GM18858 (cell line): ENCODE results near the gene PLD4.
"Not testable (repeated sequence)": the region's sequence is repeated elsewhere in the genome, so short reads cannot be mapped to it uniquely, and the experiment has no call there.

Source experiments
- ATAC-seq: cut with Tn5 transposase; IDR thresholded peaks from one replicate; pipeline ENCODE4 v1.9.1; 2021; ENCODE audit not compliant: unreplicated experiment

Gene PLD4

DNA sequence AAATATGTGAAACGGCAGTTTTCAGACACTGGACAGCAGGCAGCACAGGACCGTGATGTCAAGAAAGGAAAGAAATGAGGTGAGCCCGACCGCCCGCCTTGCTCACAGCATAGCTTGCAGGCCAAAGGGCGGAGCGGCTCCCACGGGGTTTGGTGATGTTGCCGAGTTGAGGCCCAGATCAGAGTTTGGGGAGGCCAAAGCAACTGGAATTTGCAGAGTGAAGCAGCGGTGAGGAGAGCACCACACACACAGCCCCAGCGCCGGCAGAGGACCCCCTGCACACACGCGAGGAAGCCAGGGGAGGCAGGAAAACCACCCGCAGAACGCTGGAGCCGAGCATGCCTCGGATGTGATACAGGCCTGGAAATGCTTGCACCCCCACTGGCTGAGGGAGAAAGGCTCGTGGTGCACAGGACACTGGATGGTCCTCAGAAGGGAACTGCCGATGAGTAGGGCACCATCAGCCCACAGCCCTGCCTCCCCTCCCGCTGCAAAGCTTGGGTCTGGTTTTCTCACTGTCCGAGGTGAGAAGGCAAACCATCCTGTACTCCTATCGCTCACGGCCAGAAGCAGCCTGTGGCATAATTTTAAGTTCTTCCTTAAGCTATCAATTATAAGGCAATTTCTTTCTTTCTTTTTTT, 25.7 kb upstream of the PLD4 start:
- ATAC-seq: no peak

- ATAC-seq: no peak
These were observed 24.9 kb upstream of the PLD4 start for GRCh38 chr14:104899781-104900180.

- ATAC-seq: no peak
These were observed 23.8 kb upstream of the PLD4 start for GRCh38 chr14:104900639-104901512.

DNA sequence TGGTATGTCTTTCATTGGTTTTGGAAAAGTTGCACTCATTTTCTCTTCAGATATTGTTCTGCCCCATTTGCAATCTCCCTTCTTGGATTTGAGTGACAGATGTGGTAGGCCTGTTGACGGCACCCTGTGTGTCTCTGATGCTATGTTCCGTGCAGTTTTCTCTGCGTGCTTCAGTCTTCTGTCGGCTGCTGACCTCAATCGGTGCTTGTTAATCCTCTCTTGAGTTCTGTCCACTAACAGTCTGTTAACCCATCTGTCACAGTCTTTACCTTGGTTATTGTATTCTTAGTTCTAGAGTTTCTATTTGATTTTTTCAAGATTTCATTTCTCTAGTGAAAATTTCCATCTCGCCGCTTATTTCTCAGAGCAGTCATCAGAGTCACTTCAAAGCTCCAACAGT, 20.7 kb upstream of the PLD4 start:
- no peak for ATAC-seq

DNA sequence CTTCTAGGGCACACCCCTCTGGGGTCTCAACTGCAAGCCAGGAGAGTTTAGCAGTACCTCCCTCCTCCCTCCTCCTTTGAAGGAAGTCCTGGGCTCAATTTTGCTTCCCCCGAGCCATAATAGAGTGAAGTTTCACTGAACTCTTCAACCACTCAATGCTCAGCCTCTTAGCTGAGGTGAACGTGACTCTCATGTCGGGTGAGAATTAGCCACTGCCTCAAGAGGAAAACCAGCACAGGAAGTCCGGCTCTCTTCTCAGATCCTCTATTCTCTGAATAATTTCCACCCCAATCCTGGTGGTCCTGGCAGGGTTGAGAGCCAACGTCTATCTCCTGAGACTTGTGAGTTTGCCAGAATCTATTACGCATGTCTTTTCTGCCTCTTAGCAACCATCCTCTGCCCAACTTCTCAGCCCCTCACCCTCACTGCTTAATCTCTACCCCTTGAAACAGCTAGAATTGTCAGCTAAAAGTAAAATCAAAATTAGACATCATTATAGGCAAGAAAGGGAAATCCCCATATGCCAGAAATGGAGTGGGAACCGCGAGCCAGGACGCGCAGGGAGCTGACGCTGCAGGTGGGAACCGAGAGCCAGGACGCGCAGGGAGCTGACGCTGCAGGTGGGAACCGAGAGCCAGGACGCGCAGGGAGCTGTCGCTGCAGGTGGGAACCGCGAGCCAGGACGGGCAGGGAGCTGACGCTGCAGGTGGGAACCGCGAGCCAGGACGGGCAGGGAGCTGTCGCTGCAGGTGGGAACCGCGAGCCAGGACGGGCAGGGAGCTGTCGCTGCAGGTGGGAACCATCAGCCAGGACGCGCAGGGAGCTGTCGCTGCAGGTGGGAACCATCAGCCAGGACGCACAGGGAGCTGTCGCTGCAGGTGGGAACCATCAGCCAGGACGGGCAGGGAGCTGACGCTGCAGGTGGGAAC, 19.8 kb upstream of the PLD4 start:
- not testable (repeated sequence) for ATAC-seq

DNA sequence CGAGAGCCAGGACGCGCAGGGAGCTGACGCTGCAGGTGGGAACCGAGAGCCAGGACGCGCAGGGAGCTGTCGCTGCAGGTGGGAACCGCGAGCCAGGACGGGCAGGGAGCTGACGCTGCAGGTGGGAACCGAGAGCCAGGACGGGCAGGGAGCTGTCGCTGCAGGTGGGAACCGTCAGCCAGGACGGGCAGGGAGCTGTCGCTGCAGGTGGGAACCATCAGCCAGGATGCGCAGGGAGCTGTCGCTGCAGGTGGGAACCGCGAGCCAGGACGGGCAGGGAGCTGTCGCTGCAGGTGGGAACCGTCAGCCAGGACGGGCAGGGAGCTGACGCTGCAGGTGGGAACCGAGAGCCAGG, 19.1 kb upstream of the PLD4 start:
- not testable (repeated sequence) for ATAC-seq

DNA sequence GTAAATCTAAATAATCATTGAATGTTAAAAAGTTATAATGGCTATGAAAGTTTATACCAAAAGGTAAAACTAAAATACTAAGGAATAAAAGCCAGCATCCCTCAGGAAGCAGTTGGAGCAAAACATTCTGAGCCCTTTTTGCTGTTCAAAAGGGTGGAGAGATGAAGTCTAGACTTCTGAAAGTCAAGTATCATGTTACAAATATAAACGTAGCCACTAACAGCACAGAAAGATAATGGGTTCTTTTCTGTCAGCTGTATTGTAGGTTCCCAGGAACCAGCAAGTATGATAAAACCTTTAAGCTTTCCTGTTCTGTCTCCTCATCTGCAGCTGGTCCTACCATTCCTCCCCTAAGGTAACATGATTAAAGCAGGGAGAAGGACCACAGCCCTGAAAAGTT, 16.4 kb upstream of the PLD4 start:
- no peak for ATAC-seq

GRCh38 chr14:104912053-104912452, 12.6 kb upstream of the PLD4 start:
- ATAC-seq: no peak

DNA sequence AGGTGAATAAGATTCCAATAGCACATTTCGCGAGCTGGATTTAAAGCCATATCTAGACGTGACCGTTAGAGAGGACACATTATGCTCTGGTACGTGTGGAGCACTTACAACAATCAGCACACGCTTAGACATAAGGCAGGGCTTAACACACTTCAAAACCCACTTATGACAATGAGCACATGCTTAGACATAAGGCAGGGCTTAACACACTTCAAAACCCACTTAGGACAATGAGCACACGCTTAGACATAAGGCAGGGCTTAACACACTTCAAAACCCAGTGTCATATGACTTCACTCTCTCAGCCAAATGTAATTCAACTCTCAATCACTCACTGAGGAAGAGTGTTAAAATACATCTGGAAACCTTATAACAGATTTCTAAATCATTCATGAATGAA, 11.2 kb upstream of the PLD4 start:
- ATAC-seq: no peak

- no peak for ATAC-seq
These were observed 7.6 kb upstream of the PLD4 start for GRCh38 chr14:104917116-104917515.

GRCh38 chr14:104917993-104918392, 6.7 kb upstream of the PLD4 start:
- no peak for ATAC-seq

GRCh38 chr14:104919152-104919992, 5.3 kb upstream of the PLD4 start:
- not testable (repeated sequence) for ATAC-seq

DNA sequence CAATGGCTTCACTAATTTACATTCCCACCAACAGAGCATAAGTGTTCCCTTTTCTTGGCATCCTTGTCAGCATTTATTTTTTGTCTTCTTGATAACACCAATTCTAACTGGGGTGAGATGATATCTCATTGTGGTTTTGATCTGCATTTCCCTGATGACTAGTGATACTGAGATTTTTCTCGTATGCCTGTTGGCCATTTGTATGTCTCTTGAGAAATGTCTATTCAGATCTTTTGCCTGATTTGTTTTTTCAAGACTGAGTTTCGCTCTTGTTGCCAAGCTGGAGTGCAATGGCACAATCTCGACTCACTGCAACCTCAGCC, 4.7 kb upstream of the PLD4 start:
- no peak for ATAC-seq

DNA sequence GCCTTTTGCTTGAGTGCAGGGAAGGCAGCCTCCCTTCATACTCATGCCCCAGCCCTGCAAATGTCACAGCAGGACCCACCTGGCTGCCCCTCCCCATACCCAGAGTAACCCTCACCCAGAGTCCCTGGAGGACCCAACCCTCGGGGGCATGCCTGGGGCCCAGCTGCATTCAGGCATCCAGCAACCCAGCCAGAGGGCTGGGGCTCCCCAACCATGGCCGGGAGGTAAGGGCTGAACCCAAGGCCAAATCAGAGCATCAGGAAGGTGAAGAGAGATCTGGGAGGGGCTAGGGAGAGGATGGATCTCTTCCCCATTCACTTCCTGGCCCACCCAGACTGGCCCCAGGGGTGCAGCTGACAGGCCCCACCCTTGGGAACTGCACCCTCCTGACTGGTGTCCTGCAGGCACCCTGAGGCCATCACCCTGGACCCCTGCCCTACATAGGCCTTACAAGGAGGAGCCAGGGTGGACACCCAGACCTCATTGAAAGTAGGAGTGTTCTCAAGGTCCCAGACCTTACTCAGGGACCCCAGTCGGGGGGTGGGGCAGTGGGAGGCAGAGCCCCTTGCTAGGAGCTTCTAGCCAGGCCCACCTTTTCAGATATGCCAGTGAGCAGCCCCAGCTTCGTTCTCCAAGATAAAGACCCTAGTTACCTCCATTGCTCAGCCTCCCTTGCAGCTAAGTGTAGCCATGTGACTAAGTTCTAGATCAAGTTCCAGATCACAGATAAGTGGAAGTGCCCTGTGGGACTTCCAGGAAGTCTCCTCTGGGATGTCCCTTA, 849 bp upstream of the PLD4 start:
- no peak for ATAC-seq

DNA sequence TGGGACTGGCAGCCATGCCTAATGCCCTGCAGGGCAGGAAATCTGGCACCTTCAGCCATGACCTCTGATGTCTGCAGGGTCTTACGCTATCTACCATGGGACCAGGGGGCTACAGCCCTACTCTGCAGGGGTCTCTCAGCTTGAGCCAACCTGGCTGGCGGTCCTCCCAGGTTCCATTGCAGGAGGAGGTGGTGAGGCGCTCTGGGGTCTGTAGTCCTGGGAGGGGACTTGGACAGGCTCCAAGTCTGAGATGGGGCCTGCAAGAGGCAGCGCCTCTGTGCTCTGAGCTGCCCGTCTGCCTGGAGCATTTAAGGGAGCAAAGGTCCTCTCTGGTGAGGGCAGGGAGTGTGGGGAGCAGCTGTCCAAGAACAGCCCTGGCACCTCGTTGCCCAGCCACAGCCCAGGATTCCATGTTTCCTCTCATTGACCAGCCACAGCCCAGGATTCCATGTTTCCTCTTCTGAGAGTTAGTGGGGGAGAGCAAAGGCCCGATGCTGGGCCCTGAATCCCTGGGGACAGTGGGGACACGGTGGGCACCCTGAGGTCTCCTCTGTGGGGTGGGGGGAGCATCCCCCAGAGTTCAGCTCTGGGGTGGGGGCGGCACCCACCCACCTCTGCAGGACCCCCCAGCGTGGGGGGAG, 655 bp downstream of the PLD4 start:
- no peak for ATAC-seq

GRCh38 chr14:104925855-104926609, 1.4 kb downstream of the PLD4 start:
- ATAC-seq: no peak

- ATAC-seq: peak; percentile 87
These were observed 2.1 kb downstream of the PLD4 start for GRCh38 chr14:104926619-104927431.

DNA sequence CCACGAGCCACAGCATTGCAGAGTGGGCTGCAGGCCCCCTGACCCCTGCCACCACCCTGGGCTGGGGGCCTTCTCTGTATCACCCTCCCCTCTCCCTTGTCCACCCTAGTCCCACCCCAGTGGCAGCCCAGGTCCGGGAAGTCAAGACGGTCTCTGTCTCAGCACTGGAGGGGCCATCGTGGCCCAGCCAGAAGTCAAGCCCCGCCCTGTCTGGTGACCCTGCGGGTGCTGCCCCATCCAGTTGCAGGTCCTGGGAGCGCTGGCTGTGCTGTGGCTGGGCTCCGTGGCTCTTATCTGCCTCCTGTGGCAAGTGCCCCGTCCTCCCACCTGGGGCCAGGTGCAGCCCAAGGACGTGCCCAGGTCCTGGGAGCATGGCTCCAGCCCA, 2.7 kb downstream of the PLD4 start:
- no peak for ATAC-seq
